Measurements from ENCODE around the gene CCDC71.

Gene CCDC71

DNA sequence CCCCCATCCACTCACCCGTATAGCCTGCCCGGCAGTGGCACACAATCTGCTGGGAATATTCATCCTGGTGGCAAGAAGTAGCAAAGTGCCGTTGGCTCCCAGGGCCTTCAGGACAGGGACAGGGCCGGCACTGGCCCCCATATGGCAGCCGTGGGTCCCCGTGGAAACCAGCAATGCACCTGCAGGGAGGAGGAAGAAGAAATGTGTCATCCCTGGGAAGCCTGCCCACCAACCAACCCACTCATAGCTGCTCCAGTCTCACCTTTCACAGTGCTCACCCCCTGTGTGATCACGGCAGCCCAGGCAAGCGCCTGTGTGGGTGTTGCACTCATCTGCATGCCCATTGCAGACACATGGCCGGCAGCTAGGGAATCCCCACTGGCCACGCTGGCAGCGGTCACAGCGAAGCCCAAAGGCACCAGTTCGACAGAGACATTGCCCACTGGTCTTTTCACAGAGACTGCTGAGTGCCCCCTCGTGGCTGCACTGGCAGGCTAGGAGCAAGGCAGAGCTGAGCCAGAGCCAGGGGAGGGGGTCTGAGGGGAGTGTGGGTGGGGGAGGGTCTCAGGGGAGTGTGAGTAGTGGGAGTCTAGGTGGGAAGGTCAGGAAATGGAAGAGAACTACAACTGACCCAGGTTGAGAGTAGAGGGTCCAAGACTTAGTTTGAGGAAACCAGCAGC, 41.0 kb downstream of the CCDC71 start:
- no peak for DNase-seq

DNA sequence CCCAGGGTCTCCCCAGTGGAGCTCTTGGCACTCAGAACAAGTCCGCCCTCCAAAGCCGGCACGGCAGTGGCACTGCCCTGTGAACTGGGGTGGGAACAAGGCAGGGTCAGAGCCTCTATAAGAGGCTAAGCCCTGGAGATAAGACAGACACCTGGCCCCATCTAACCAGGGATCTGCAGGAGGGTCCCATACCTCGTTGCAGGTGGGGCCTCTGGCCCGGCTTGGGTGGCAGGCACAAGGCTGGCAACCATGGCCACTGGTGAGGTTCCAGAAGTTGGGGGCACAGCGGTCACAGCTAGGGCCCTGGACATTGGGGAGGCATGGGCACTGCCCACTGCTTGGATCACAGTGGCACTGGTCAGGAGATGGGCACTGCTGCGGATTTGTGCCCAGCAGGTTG, 41.9 kb downstream of the CCDC71 start:
- DNase-seq = no peak

DNA sequence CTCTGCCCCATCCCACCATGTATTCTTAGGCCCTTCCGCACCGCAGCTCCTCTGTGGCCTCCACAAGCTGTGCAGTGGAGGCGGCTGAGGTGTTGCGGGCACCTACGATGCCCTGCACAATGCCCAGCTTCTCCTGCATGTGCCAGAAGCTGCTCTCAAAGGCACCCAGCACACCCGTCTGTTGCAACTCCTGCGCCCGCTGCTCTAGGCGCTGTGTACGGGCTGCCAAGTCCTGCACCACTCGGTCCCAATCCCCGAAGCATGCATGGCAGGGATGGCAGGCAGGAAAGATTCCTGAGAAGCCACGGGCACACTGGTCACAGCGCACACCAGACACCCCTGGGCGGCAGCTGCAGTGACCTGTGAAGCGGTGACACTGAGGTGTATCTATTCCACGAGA, 42.4 kb downstream of the CCDC71 start:
- DNase-seq = no peak

DNA sequence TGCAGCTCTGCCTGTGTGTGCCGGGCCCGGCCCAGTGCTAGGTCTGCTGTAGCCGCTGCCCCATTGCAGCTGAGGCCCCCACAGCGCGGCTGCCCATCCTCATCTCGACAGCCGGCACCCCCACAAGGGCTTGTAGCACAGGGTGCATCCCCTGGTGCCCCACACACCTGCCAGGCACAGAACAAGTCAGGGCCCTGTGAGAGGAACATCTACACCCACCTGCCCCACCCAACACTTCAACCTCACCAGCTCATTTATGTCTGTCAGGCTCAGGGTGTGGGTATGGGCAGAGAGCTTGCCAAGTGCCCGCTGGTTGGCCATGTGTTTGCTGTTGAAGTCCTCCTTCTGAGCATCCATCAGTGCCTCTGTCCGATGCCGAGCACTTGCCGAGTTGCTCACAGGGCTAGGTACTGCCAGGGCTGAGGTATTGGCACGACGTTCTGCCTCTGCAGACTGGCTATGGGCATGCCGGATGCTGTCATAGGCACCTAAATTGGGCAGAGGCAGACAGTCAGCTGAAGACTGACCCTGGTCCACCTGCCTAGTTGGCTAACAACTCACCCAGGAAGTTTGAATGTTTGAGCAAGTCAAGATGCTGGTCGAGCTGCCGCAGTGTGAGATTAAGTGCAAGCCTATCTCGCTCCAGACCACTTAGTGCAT, 43.1 kb downstream of the CCDC71 start:
- no peak for DNase-seq

DNA sequence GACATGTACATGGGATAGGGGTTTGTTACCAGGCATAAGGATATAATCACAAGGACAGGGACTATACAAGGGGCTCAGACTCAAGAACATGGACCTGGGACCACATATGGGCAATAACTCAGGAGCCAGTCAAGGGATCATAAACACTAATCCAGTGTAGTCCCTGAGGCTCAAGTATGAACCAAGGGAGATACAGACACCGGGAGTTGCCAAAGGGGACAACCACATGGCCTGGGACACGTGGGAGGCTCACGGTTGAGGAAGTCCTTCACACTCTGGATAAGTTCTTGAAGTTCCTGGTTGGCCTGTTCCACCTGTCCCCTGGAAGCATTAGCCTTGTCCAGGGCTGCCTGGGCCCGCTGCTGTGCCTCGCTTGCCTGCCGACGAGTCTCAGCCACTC, 43.7 kb downstream of the CCDC71 start:
- no peak for DNase-seq

DNA sequence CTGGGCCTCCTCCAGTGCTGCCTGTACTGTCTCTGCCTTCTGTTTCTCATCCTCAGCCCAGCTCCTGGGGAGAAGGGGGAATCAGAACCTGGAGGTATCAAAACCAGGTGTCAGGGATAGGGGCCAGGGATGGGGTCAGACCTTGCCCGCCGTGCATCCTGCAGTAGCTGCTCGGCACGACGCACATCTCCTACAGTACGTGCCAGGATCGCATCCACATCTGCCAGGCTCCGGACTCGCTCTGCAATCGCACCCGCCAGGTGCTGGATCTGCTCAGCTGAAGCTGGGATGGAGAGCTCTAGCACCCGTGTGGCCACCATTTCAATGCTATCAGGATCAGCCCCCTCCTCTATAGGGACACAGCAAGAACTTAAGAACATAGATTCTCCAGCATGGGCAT, 44.1 kb downstream of the CCDC71 start:
- no peak for DNase-seq

DNA sequence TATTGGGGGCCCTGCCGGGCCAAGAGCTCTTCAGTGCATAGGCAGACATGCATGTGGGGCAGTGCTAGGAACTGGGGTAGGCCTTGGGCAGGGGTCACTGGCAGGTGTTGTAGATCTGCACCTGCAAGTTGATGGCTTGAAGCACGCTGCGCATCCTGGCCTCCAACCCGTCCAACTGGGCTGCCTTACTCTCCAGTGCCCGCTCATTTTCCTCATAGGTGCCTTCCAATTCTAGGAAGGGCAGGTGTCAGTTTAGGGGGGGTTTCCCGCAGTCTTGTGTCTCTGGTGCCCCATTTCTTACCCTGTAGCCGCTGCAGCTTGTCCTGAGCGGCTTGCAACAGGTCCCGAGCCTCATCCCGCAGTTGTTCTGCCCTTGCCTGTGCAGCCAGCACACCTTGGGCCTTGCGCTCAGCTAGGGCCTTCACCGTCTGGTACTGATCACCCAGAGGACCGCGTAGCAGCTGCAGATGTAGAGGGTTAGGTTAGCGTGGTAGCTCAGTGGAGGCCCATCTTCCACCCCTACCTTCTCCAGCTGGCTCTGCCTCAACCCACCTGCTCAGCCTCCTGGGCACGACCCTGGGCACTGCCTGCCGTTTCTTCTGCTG, 44.9 kb downstream of the CCDC71 start:
- no peak for DNase-seq

DNA sequence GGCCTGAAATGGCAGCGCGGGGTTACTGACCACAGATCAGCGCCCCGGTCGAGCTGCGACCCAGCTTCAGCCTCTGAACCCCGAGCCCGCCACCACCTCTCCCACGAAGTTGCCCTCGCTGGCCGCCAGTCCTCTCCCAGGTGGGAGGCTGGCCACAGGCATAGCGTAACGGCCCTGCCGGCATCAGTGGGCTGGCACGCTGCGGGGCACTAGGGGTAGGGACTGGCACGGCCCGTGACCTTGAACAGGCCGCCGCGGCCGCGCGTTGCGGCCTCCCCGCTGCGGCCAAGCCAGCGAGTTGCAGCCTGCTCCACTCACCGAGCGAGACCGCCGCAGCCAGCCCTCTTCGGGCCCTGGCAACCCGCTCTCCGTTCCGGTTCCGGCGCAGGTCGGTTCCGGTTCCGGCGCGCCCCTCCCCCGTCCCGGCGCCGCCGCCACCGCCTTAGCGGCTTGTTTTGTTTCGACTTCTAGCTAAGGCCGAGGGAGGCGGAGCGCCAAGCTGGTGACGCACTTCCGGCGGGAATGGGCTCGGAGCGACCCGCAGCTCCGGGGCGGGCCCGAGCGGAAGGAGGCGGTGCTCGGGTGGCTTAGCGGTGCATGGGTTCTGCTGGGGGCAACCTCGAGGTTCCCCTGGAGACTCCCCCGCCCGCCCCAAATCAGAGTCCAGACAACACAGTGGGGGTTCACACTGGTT, 45.5 kb downstream of the CCDC71 start, which contains the start of gene USP19:
TSS of gene USP19 (minus strand) at position 386 of the 694 bp plus-strand sequence. CDS start 1,678 bp downstream, outside the sequence.
- peak; percentile 96 for DNase-seq

DNA sequence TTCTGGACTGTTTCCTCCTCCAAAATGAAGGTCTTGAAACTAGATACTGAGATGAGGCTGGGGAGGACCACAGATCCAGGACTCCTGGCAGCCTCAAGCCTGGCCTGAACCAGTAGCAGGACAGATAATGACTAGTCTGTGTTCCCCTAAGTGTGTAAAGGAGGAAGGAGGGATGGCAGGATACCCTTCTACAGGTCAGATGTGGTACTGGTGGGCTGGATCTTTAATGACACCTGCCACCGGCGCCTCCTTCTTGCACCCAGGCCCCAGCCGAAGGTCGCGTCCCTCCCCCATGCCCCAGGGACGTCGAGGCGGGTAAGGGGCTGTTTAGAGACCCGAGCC, 46.1 kb downstream of the CCDC71 start:
- peak in 1 of 2 experiments; percentile 25 for DNase-seq

DNA sequence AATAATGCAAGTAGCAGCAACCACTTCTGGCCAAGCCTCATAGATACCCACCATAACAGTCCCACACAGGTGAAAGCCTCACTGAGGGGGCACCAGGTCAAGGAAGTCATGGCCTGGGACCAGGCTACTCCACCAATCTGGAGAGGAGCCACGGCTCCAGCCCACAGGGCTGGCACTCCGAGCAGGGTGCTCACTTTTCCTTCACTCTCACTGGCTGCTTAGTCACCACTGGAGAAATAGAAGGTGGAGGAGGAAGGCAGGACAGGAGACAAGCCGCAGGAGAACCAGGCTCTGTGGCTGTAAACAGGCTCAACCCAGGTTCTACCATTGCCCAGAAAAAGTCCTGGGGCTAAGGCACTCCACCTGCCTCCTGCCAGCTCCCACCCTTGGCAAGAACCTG, 46.7 kb downstream of the CCDC71 start:
- DNase-seq = no peak

DNA sequence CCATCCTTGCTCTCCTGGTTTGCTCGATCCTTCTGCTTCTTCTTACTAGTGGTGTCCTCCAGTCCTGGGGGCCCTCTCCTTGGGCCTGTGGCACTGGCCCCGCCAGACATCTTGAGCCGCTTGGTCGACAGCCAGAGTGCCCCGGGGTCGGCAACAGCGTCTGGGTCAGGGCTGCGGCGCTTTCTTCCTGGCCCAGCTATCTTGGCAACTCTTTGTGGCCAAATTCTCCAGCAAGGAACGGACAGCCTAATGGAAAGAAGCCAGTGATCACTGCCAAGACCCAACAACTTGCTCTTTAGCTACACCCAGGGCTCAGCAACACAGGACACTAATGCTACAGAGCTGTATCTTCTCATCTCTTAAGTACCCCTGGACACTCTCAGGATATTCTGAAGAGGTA, 47.1 kb downstream of the CCDC71 start:
- no peak for DNase-seq

All from activated T-cell treated with anti-CD3 and anti-CD28 coated beads, Interleukin-2, amount 50 U/mL, for 48 hours (primary cell).